GM12864 (cell line): ENCODE results near the gene AKR7A3.
"Not testable (repeated sequence)": the region's sequence is repeated elsewhere in the genome, so short reads cannot be mapped to it uniquely, and the experiment has no call there.

Experiments used
- DNase-seq: peaks from one replicate; pipeline ENCODE4 v3.0.0-alpha.2; 2011; ENCODE audit warnings: low read depth
- H3K4me3 ChIP-seq: 2 replicates; pipeline ENCODE4 v1.5.1; 2011; ENCODE audit warnings: mild to moderate bottlenecking, low read depth, low read length, control low read depth
- CTCF ChIP-seq: IDR thresholded peaks from 2 replicates; pipeline ENCODE4 v1.5.1; 2011; ENCODE audit warnings: low read depth, mild to moderate bottlenecking, moderate library complexity, low read length, control low read depth, inconsistent platforms; ENCODE audit errors: missing control alignments

AKR7A3 gene

GRCh38 chr1:19287436-19288185 lies 959 bp downstream of the AKR7A3 start:
- DNase-seq: no peak
- H3K4me3 ChIP-seq: no peak overlapping the region
- no peak for TF ChIP-seq CTCF

GRCh38 chr1:19285807-19286206 lies 2.8 kb downstream of the AKR7A3 start:
- DNase-seq, H3K4me3 ChIP-seq: not testable (repeated sequence)

GRCh38 chr1:19285366-19285765 lies 3.2 kb downstream of the AKR7A3 start:
- not testable (repeated sequence) for H3K4me3 ChIP-seq, DNase-seq

- no peak overlapping the region for H3K4me3 ChIP-seq
- no peak for DNase-seq
- no peak for TF ChIP-seq CTCF
Measured at GRCh38 chr1:19284881-19285280, 3.7 kb downstream of the AKR7A3 start.

GRCh38 chr1:19283891-19284290 lies 4.7 kb downstream of the AKR7A3 start:
- TF ChIP-seq CTCF: no peak
- DNase-seq: no peak
- no peak overlapping the region for H3K4me3 ChIP-seq

- no peak for DNase-seq
- TF ChIP-seq CTCF: no peak
- H3K4me3 ChIP-seq: no peak overlapping the region
Measured at GRCh38 chr1:19274636-19275035, 13.9 kb downstream of the AKR7A3 start.

GRCh38 chr1:19273844-19274531 lies 14.6 kb downstream of the AKR7A3 start:
- DNase-seq, H3K4me3 ChIP-seq: not testable (repeated sequence)

- no peak for DNase-seq
- no peak for TF ChIP-seq CTCF
- no peak overlapping the region for H3K4me3 ChIP-seq
Measured at GRCh38 chr1:19273106-19273843, 15.3 kb downstream of the AKR7A3 start.
